PC-9 (cell line): Measurements from ENCODE around the gene GLTP. TPM values are rescaled to one million over a fixed set of nuclear protein-coding genes. Genes with fewer than 3 reads are reported as not detected.

ENCODE experiments used
- BruUV-seq: library from RNA; stranded (reverse); fragments of 400-500 nt; replicated peaks from 2 replicates; lab custom pipeline; 2021; lab: Mats Ljungman, UMichigan
- CTCF ChIA-PET: fragments of 300-600 bp; sonication (Branson Sonifier 250); formaldehyde crosslinking; loops from one replicate; lab custom pipeline; 2022; ENCODE audit warnings: antibody characterized with exemption; lab: Charles Lee
- POLR2A ChIA-PET: fragments of 300-600 bp; sonication (Branson Sonifier 250); formaldehyde crosslinking; loops from one replicate; lab custom pipeline; 2022; ENCODE audit warnings: antibody characterized with exemption; ENCODE audit not compliant: unreplicated experiment; lab: Charles Lee
- DNase-seq, 2 experiments: peaks; one replicate each; pipeline versions ENCODE4 v3.0.0 to v3.0.0-alpha.2; 2015 to 2022; ENCODE audit warnings: mixed read lengths in 1 of 2
- H2AFZ ChIP-seq: fragments of 200-600 bp; sonication (generic); 2 replicates; pipeline ENCODE4 v1.8.1; 2017; ENCODE audit warnings: antibody characterized with exemption
- H3F3A ChIP-seq: fragments of 200-600 bp; sonication (generic); 2 replicates; pipeline ENCODE4 v1.8.1; 2017; ENCODE audit warnings: antibody characterized with exemption, mild to moderate bottlenecking, low read depth; ENCODE audit not compliant: insufficient read depth
- H3K27ac ChIP-seq: fragments of 200-600 bp; sonication (generic); 2 replicates; pipeline ENCODE4 v1.6.1; 2016; ENCODE audit warnings: mixed run types
- H3K27me3 ChIP-seq: fragments of 200-600 bp; sonication (generic); 2 replicates; pipeline ENCODE4 v1.6.1; 2016; ENCODE audit warnings: low read depth, mixed run types; ENCODE audit not compliant: insufficient read depth
- H3K36me3 ChIP-seq: fragments of 200-600 bp; sonication (generic); 2 replicates; pipeline ENCODE4 v1.6.1; 2016; ENCODE audit warnings: low read depth, mixed run types
- H3K4me1 ChIP-seq: fragments of 200-600 bp; sonication (generic); replicated peaks from 2 replicates; pipeline ENCODE4 v1.6.1; 2016; ENCODE audit warnings: mixed run types; ENCODE audit not compliant: insufficient read depth
- H3K4me2 ChIP-seq: fragments of 200-600 bp; sonication (generic); 2 replicates; pipeline ENCODE4 v1.6.1; 2017; ENCODE audit warnings: mixed run types
- H3K4me3 ChIP-seq: fragments of 200-600 bp; sonication (generic); 2 replicates; pipeline ENCODE4 v1.6.1; 2016; ENCODE audit warnings: mixed run types
- H3K79me2 ChIP-seq: fragments of 200-600 bp; sonication (generic); 2 replicates; pipeline ENCODE4 v1.6.1; 2017; ENCODE audit warnings: low read depth, mixed run types
- H3K9me2 ChIP-seq: fragments of 200-600 bp; sonication (generic); 2 replicates; pipeline ENCODE4 v1.8.1; 2017; ENCODE audit warnings: mild to moderate bottlenecking; ENCODE audit not compliant: insufficient read depth
- H3K9me3 ChIP-seq: fragments of 200-600 bp; sonication (generic); 2 replicates; pipeline ENCODE4 v1.8.1; 2016; ENCODE audit warnings: low read depth; ENCODE audit not compliant: insufficient read depth
- H4K20me1 ChIP-seq: fragments of 200-600 bp; sonication (generic); 2 replicates; pipeline ENCODE4 v1.8.1; 2017; ENCODE audit not compliant: insufficient read depth
- EZH2 ChIP-seq: fragments of 200-600 bp; sonication (generic); IDR thresholded peaks from 2 replicates; pipeline ENCODE4 v1.8.0; 2017; ENCODE audit warnings: antibody characterized with exemption, low read depth
- intact Hi-C: fragments of 100-400 bp; cut with micrococcal nuclease; formaldehyde crosslinking; loops from one replicate; pipeline ENCODE4 v1.10.0; 2022; ENCODE audit not compliant: unreplicated experiment
- total RNA-seq: library from RNA; stranded (reverse); gene quantifications from 2 replicates; pipeline ENCODE4 v1.2.3, GENCODE V29; 2021
- TF ChIP-seq, protein P1 (sequence below): fragments of 200-600 bp; sonication (generic); conservative IDR thresholded peaks from 2 replicates; pipeline ENCODE4 v1.6.1; 2017; ENCODE audit warnings: mixed run types, antibody characterized with exemption, mild to moderate bottlenecking, moderate library complexity

Gene GLTP
- total RNA-seq, 1 experiment from 2014 or later = 30.3 TPM

DNA sequence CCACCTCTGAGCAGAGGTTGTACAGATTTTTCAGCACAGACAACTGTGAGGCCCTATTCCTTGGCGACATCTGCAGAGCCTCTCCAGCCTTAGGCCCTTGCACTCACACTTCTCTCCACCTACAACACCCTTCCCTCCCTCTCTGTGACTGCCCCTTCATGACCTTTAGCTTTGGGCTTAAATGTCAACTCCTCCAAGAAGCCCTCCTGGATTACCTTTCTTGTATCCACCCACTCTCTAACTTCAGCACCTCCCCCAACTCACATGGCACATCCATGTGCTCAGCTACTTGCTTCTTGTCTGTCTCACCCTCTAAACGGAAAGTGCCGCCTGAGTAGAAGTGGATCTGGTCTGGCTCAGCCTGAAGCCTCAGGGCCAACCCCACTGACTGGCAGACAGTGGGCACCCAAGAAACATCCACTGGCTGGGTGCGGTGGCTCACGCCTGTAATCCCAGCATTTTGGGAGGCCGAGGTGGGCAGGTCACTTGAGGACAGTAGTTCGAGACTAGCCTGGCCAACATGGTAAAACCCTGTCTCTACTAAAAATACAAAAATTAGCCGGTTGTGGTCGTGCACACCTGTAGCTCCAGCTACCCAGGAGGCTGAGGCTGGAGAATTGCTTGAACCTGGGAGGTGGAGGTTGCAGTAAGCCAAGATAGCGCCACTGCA is 69.3 kb downstream of the GLTP start:
- ChIA-PET CTCF (no interaction called here), POLR2A (no interaction called here)
- H3K4me2 ChIP-seq = no peak overlapping the region
- no peak for DNase-seq
- H3K9me2 ChIP-seq = no peaks in the 10 kb centered on the region
- H3K9me3 ChIP-seq = no peaks in the 10 kb centered on the region
- BruUV-seq = no TSS peak
- H3K4me3 ChIP-seq = no peak overlapping the region
- H3K79me2 ChIP-seq = no peaks in the 10 kb centered on the region
- no peaks in the 10 kb centered on the region for H3K4me1 ChIP-seq
- H2AFZ ChIP-seq = no peak overlapping the region
- H3K36me3 ChIP-seq = no peaks in the 10 kb centered on the region
- intact Hi-C loops = no loop called here
- TF ChIP-seq, protein P1, sequence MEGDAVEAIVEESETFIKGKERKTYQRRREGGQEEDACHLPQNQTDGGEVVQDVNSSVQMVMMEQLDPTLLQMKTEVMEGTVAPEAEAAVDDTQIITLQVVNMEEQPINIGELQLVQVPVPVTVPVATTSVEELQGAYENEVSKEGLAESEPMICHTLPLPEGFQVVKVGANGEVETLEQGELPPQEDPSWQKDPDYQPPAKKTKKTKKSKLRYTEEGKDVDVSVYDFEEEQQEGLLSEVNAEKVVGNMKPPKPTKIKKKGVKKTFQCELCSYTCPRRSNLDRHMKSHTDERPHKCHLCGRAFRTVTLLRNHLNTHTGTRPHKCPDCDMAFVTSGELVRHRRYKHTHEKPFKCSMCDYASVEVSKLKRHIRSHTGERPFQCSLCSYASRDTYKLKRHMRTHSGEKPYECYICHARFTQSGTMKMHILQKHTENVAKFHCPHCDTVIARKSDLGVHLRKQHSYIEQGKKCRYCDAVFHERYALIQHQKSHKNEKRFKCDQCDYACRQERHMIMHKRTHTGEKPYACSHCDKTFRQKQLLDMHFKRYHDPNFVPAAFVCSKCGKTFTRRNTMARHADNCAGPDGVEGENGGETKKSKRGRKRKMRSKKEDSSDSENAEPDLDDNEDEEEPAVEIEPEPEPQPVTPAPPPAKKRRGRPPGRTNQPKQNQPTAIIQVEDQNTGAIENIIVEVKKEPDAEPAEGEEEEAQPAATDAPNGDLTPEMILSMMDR = no peak
- no peak for TF ChIP-seq EZH2
- H3K27ac ChIP-seq = no peak overlapping the region
- no peaks in the 10 kb centered on the region for H4K20me1 ChIP-seq
- H3K27me3 ChIP-seq = no peaks in the 10 kb centered on the region
- H3F3A ChIP-seq = no peaks in the 10 kb centered on the region

DNA sequence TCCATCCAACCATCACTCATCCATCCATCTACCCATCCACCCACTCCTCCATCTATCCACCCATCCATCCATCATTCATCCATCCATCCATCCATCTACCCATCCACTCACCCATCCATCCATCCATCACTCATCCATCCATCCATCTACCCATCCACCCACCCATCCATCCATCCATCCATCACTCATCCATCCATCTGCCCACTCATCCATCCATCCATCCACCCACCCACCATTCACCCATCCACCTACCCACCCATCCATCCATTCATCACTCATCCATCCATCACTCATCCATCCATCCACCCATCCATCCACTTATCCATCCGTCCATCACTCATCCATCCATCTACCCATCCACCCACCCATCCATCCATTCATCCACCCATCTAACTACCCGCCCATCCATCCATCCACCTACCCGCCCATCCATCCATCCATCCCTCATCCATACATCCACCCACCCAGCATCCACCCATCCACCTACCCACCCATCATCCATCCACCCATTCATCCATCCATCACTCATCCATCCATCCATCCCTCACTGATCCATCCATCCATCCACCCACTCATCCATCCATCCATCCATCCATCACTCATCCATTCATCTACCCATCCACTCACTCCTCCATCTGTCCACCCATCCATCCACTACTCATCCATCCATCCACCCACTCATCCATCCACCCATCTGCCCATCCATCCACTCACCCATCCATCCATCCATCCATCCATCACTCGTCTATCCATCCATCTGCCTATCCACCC is 71.3 kb downstream of the GLTP start:
- intact Hi-C loops = no loop called here
- Histone ChIP-seq H3K36me3 (no peaks in the 10 kb centered on the region), H3K79me2 (no peaks in the 10 kb centered on the region), H3F3A (no peaks in the 10 kb centered on the region), H3K27ac (no peak overlapping the region), H3K9me3 (no peaks in the 10 kb centered on the region), H3K4me1 (no peaks in the 10 kb centered on the region), H3K27me3 (no peaks in the 10 kb centered on the region), H3K4me3 (no peak overlapping the region), H3K9me2 (no peaks in the 10 kb centered on the region), H3K4me2 (no peak overlapping the region), H4K20me1 (no peaks in the 10 kb centered on the region), H2AFZ (no peak overlapping the region)
- BruUV-seq = no TSS peak
- no peak for DNase-seq
- ChIA-PET POLR2A (no interaction called here), CTCF (no interaction called here)
- TF ChIP-seq EZH2 = no peak
- TF ChIP-seq, protein P1 = no peak

DNA sequence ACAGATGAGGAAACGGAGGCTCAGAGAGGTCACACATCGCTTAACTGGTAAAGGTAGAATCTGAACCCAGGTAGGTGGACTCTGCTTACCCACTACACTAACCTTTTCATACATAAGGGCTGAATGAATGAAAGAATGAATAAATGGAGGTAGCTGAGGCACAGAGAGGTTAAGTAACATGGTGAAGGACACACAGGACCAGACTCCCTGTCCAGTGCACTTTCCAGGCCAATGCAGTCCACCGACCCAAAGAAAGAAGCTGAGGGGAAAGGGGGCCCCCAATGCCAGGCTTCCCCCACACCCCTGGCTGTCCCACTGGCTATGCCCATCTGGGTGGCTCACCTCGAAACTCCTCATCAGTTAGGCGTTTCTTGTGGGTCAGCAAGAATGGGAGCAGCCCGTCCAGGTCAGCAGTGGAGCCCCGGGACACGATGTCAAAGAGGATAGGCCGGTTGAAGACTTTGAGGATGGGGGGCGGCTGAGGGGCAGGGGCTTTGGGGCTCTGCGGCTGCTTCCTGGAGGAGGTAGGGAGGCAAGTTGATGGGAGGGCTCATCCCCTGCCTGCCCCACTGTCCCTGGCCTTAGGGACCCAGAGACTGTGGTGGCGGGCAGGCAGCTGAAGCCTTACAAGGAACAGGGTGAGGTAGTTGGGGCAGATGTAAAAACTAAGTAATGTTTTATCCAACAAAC is 72.2 kb downstream of the GLTP start:
- no peaks in the 10 kb centered on the region for H4K20me1 ChIP-seq
- H3K9me3 ChIP-seq = no peaks in the 10 kb centered on the region
- ChIA-PET POLR2A (no interaction called here), CTCF (interaction anchor here (0.5 kb wide), 1 partner anchor 31 kb away, joined by 3 read pairs; no protein-coding TSS in a partner anchor)
- DNase-seq = no peak
- H2AFZ ChIP-seq = no peak overlapping the region
- no peaks in the 10 kb centered on the region for H3K36me3 ChIP-seq
- no TSS peak for BruUV-seq
- TF ChIP-seq, protein P1 = no peak
- TF ChIP-seq EZH2 = no peak
- H3K4me1 ChIP-seq = no peaks in the 10 kb centered on the region
- H3K9me2 ChIP-seq = no peaks in the 10 kb centered on the region
- H3K27ac ChIP-seq = no peak overlapping the region
- no peaks in the 10 kb centered on the region for H3K79me2 ChIP-seq
- intact Hi-C loops = no loop called here
- H3F3A ChIP-seq = no peaks in the 10 kb centered on the region
- no peak overlapping the region for H3K4me2 ChIP-seq
- no peak overlapping the region for H3K4me3 ChIP-seq
- no peaks in the 10 kb centered on the region for H3K27me3 ChIP-seq
